IMR-90 (cell line): ENCODE data around the gene COL7A1. TPM values are rescaled to one million over a fixed set of nuclear protein-coding genes. Genes with fewer than 3 reads are reported as not detected.

Experiments used
- ATAC-seq: fragments of 200-7000 bp; cut with Tn5 transposase; 2 replicates; pipeline ENCODE4 v1.9.1; 2020; ENCODE audit warnings: low read depth, mild to moderate bottlenecking, moderate library complexity
- BruUV-seq: library from RNA; stranded (reverse); fragments of 400-500 nt; replicated peaks from 2 replicates; lab custom pipeline; 2021; lab: Mats Ljungman, UMichigan
- CTCF ChIA-PET: fragments of 300-600 bp; formaldehyde crosslinking; extraction: SDS; loops from one replicate; lab custom pipeline; 2021; ENCODE audit warnings: antibody characterized with exemption; lab: Yijun Ruan, JAX
- POLR2A ChIA-PET: fragments of 300-600 bp; sonication (Branson Sonifier 250); formaldehyde crosslinking; loops from one replicate; lab custom pipeline; 2022; ENCODE audit warnings: antibody characterized with exemption; ENCODE audit not compliant: unreplicated experiment; lab: Charles Lee
- DNase-seq: peaks from one replicate; pipeline ENCODE4 v3.0.0; 2013
- H2AFZ ChIP-seq: replicated peaks from 2 replicates; pipeline ENCODE3; 2013; ENCODE audit warnings: low read length, mild to moderate bottlenecking; ENCODE audit not compliant: poor library complexity
- H2AK5ac ChIP-seq: 2 replicates; pipeline ENCODE4 v1.6.1; 2013; ENCODE audit warnings: low read depth, low read length, inconsistent platforms
- H2AK9ac ChIP-seq: replicated peaks from 2 replicates; pipeline ENCODE3; 2013; ENCODE audit warnings: mild to moderate bottlenecking, low read depth, low read length, moderate library complexity; ENCODE audit not compliant: poor library complexity
- H2BK120ac ChIP-seq: 2 replicates; pipeline ENCODE4 v1.6.1; 2013; ENCODE audit warnings: low read depth, low read length, inconsistent platforms
- H2BK15ac ChIP-seq: 3 replicates; pipeline ENCODE4 v1.6.1; 2013; ENCODE audit warnings: low read depth, low read length, inconsistent platforms
- H2BK20ac ChIP-seq: 2 replicates; pipeline ENCODE4 v1.6.1; 2013; ENCODE audit warnings: low read depth, mild to moderate bottlenecking, inconsistent platforms, low read length, moderate library complexity
- H2BK5ac ChIP-seq: 2 replicates; pipeline ENCODE4 v1.6.1; 2013; ENCODE audit warnings: mild to moderate bottlenecking, low read depth, low read length, inconsistent platforms; ENCODE audit not compliant: poor library complexity, severe bottlenecking
- H3K14ac ChIP-seq: replicated peaks from 2 replicates; pipeline ENCODE4 v1.6.1; 2013; ENCODE audit warnings: low read depth, low read length, inconsistent platforms
- H3K18ac ChIP-seq: 2 replicates; pipeline ENCODE4 v1.6.1; 2013; ENCODE audit warnings: low read depth, low read length, control low read depth
- H3K23ac ChIP-seq: 2 replicates; pipeline ENCODE4 v1.6.1; 2013; ENCODE audit warnings: low read depth, low read length, inconsistent platforms
- H3K27ac ChIP-seq: 2 replicates; pipeline ENCODE4 v1.5.1; 2013; ENCODE audit warnings: mild to moderate bottlenecking, control low read depth, low read length; ENCODE audit not compliant: insufficient read depth
- H3K27me3 ChIP-seq: 2 replicates; pipeline ENCODE4 v1.6.1; 2013; ENCODE audit warnings: low read length; ENCODE audit not compliant: control insufficient read depth, insufficient read depth
- H3K36me3 ChIP-seq: 2 replicates; pipeline ENCODE4 v1.6.1; 2013; ENCODE audit warnings: low read length, mixed read lengths; ENCODE audit not compliant: control insufficient read depth, insufficient read depth
- H3K4ac ChIP-seq: 2 replicates; pipeline ENCODE4 v1.6.1; 2013; ENCODE audit warnings: low read depth, low read length, inconsistent platforms
- H3K4me1 ChIP-seq: 2 replicates; pipeline ENCODE4 v1.6.1; 2013; ENCODE audit warnings: low read length, mixed read lengths; ENCODE audit not compliant: control insufficient read depth, insufficient read depth
- H3K4me2 ChIP-seq: 2 replicates; pipeline ENCODE4 v1.6.1; 2013; ENCODE audit warnings: low read depth, mild to moderate bottlenecking, control low read depth, low read length, moderate library complexity
- H3K4me3 ChIP-seq: 2 replicates; pipeline ENCODE4 v1.5.1; 2013; ENCODE audit warnings: low read depth, mild to moderate bottlenecking, control low read depth, low read length, moderate library complexity; ENCODE audit not compliant: insufficient read depth
- H3K56ac ChIP-seq: 2 replicates; pipeline ENCODE4 v1.6.1; 2013; ENCODE audit warnings: low read length, inconsistent platforms; ENCODE audit not compliant: insufficient read depth; ENCODE audit errors: extremely low read depth
- H3K79me1 ChIP-seq, 2 experiments: 2 replicates each; pipeline ENCODE4 v1.6.1; 2013; ENCODE audit warnings: low read length in 2 of 2, inconsistent platforms in 1 of 2, low read depth in 1 of 2
- H3K9ac ChIP-seq: 2 replicates; pipeline ENCODE4 v1.6.1; 2013; ENCODE audit warnings: low read depth, low read length, control low read depth
- H3K9me1 ChIP-seq: 2 replicates; pipeline ENCODE4 v1.6.1; 2013; ENCODE audit warnings: low read length, inconsistent platforms; ENCODE audit not compliant: insufficient read depth
- H3K9me3 ChIP-seq: 2 replicates; pipeline ENCODE4 v1.6.1; 2013; ENCODE audit warnings: low read length; ENCODE audit not compliant: control insufficient read depth, insufficient read depth
- H4K20me1 ChIP-seq: 2 replicates; pipeline ENCODE4 v1.6.1; 2013; ENCODE audit warnings: low read length, inconsistent platforms; ENCODE audit not compliant: insufficient read depth
- H4K5ac ChIP-seq: 2 replicates; pipeline ENCODE4 v1.6.1; 2013; ENCODE audit warnings: mild to moderate bottlenecking, low read depth, low read length, control low read depth
- H4K8ac ChIP-seq, 2 experiments: 2 replicates each; pipeline ENCODE4 v1.6.1; 2013; ENCODE audit warnings: low read depth in 2 of 2, low read length in 2 of 2, control low read depth in 1 of 2, inconsistent platforms in 1 of 2
- H4K91ac ChIP-seq: 2 replicates; pipeline ENCODE4 v1.6.1; 2013; ENCODE audit warnings: low read depth, low read length, inconsistent platforms; ENCODE audit not compliant: insufficient read depth
- BHLHE40 ChIP-seq: fragments of 150-350 bp; IDR thresholded peaks from 2 replicates; pipeline ENCODE4 v1.6.1; 2016; ENCODE audit warnings: mild to moderate bottlenecking, low read depth, low read length
- CEBPB ChIP-seq: IDR thresholded peaks from 2 replicates; pipeline ENCODE4 v1.6.1; 2012; ENCODE audit warnings: low read depth, low read length, improper control_type of control experiment
- CHD1 ChIP-seq: IDR thresholded peaks from 2 replicates; pipeline ENCODE4 v1.6.1; 2012; ENCODE audit warnings: low read depth, low read length, improper control_type of control experiment
- FOS ChIP-seq: fragments of 150-350 bp; IDR thresholded peaks from 2 replicates; pipeline ENCODE4 v1.6.1; 2016; ENCODE audit warnings: low read depth, low read length
- MAFK ChIP-seq: IDR thresholded peaks from 2 replicates; pipeline ENCODE4 v1.6.1; 2012; ENCODE audit warnings: low read depth, low read length, improper control_type of control experiment
- MAZ ChIP-seq: IDR thresholded peaks from 2 replicates; pipeline ENCODE4 v1.6.1; 2012; ENCODE audit warnings: low read depth, mild to moderate bottlenecking, low read length, improper control_type of control experiment, moderate library complexity, borderline replicate concordance
- MXI1 ChIP-seq: IDR thresholded peaks from 2 replicates; pipeline ENCODE4 v1.6.1; 2012; ENCODE audit warnings: low read depth, mild to moderate bottlenecking, low read length, moderate library complexity, borderline replicate concordance
- POLR2A ChIP-seq: IDR thresholded peaks from 2 replicates; pipeline ENCODE4 v1.6.1; 2012; ENCODE audit warnings: mild to moderate bottlenecking, low read depth, low read length
- RAD21 ChIP-seq: IDR thresholded peaks from 2 replicates; pipeline ENCODE4 v1.6.1; 2012; ENCODE audit warnings: low read length, improper control_type of control experiment
- RCOR1 ChIP-seq: IDR thresholded peaks from 2 replicates; pipeline ENCODE4 v1.6.1; 2012; ENCODE audit warnings: mild to moderate bottlenecking, low read length, improper control_type of control experiment; ENCODE audit not compliant: insufficient replicate concordance
- RFX5 ChIP-seq: IDR thresholded peaks from 2 replicates; pipeline ENCODE4 v1.8.0; 2012; ENCODE audit warnings: low read depth, mild to moderate bottlenecking, low read length, moderate library complexity
- SMC3 ChIP-seq: fragments of 150-350 bp; IDR thresholded peaks from 2 replicates; pipeline ENCODE4 v1.6.1; 2016; ENCODE audit warnings: low read depth, mild to moderate bottlenecking, antibody characterized with exemption, low read length, moderate library complexity
- USF2 ChIP-seq: fragments of 150-350 bp; IDR thresholded peaks from 2 replicates; pipeline ENCODE4 v1.6.1; 2017; ENCODE audit warnings: mild to moderate bottlenecking, antibody characterized with exemption, low read length, low read depth
- WGBS, 2 experiments: methylation state at CpG; one replicate each; pipeline versions ENCODE4 v1.1.5 to v1.1.7; 2013; ENCODE audit warnings: missing lambda C conversion rate in 2 of 2; ENCODE audit not compliant: insufficient read length in 1 of 2; ENCODE audit errors: extremely low coverage in 2 of 2; 5-methylcytosine and 5-hydroxymethylcytosine counted together
- dilution Hi-C: fragments of 300-500 bp; cut with HindIII; formaldehyde crosslinking; loops from one replicate; pipeline ENCODE4 v1.14.3; 2018; ENCODE audit warnings: low sequenced_read_pairs; ENCODE audit not compliant: unreplicated experiment
- in situ Hi-C: fragments of 300-500 bp; cut with MboI; formaldehyde crosslinking; loops from 3 replicates; pipeline ENCODE4 v1.14.3; 2019; ENCODE audit warnings: low sequenced_read_pairs, inconsistent platforms, mixed read lengths
- intact Hi-C: fragments of 100-400 bp; cut with micrococcal nuclease; formaldehyde crosslinking; loops from 2 replicates; pipeline ENCODE4 v1.10.0; 2022
- polyA plus RNA-seq, 3 experiments: library from polyadenylated mRNA; depleted of rRNA; stranded (reverse); fragments of >200 nt; gene quantifications; 2 replicates each; pipeline ENCODE4 v1.2.3, GENCODE V29; 2012; ENCODE audit warnings: low replicate concordance in 1 of 3
- total RNA-seq: library from RNA; depleted of rRNA; stranded (reverse); fragments of >200 nt; gene quantifications from 2 replicates; pipeline ENCODE4 v1.2.3, GENCODE V29; 2012
- TF ChIP-seq, protein P1 (sequence below): fragments of 150-350 bp; IDR thresholded peaks from 2 replicates; pipeline ENCODE4 v1.6.1; 2016; ENCODE audit warnings: low read depth, mild to moderate bottlenecking, low read length, moderate library complexity, borderline replicate concordance

COL7A1 gene
- total and polyA plus RNA-seq, 2 of the 4 experiments (the other 2 are of a cell fraction): 4.1 to 20.3 TPM

GRCh38 chr3:48619541-48620524, 24.7 kb upstream of the COL7A1 start:
- intact Hi-C loops: no loop called here
- Histone ChIP-seq H3K27me3 (no peaks in the 10 kb centered on the region), H2AK5ac (peak overlapping the region; percentile 50; the same call in 1 of the 2 replicates), H3K4me2 (no peak overlapping the region), H2AFZ (no peak overlapping the region), H2BK120ac (no peak overlapping the region), H3K18ac (no peak overlapping the region; the same call in 1 of the 2 replicates), H2BK15ac (no peak overlapping the region), H3K9ac (no peak overlapping the region), H3K9me3 (peaks cover 10% of the 10 kb centered on the region), H2AK9ac (no peak overlapping the region), H3K23ac (no peak overlapping the region), H3K27ac (peak overlapping the region; percentile 97), H4K8ac (peak overlapping the region in 1 of 2 experiments; percentile 61; a peak in 1 of 4 replicates), H3K14ac (0 out of 2 replicates have a peak overlapping the region, but pooled peaks have one; percentile 58), H3K36me3 (peaks cover 17% of the 10 kb centered on the region), H3K56ac (no peak overlapping the region), H3K4ac (no peak overlapping the region), H4K91ac (peak overlapping the region; percentile 41; the same call in 1 of the 2 replicates), H3K9me1 (no peaks in the 10 kb centered on the region), H2BK5ac (peak overlapping the region; percentile 67), H4K5ac (no peak overlapping the region; the same call in 1 of the 2 replicates), H3K79me1 (no peaks in the 10 kb centered on the region), H3K4me1 (peaks cover 7% of the 10 kb centered on the region), H4K20me1 (no peaks in the 10 kb centered on the region), H3K4me3 (no peak overlapping the region), H2BK20ac (no peak overlapping the region)
- TF ChIP-seq USF2 (no peak), MAFK (no peak), MXI1 (no peak), BHLHE40 (no peak), POLR2A (no peak), RCOR1 (no peak), RFX5 (no peak), FOS (no peak), SMC3 (no peak), CHD1 (no peak), RAD21 (no peak), MAZ (no peak), CEBPB (no peak)
- TF ChIP-seq, protein P1, sequence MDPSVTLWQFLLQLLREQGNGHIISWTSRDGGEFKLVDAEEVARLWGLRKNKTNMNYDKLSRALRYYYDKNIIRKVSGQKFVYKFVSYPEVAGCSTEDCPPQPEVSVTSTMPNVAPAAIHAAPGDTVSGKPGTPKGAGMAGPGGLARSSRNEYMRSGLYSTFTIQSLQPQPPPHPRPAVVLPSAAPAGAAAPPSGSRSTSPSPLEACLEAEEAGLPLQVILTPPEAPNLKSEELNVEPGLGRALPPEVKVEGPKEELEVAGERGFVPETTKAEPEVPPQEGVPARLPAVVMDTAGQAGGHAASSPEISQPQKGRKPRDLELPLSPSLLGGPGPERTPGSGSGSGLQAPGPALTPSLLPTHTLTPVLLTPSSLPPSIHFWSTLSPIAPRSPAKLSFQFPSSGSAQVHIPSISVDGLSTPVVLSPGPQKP: no peak
- no CpG with 5 or more reads among the region's 7 CpGs for WGBS, 2 experiments
- ChIA-PET POLR2A (no interaction called here), CTCF (interaction anchor here (0.8 kb wide), 1 partner anchor 38 kb away, joined by 3 read pairs; no protein-coding TSS in a partner anchor)
- in situ Hi-C loops: no loop called here
- DNase-seq: no peak
- BruUV-seq: no TSS peak
- ATAC-seq: no peak
- dilution Hi-C loops: no loop called here
